PC-3 (cell line): ENCODE results near the gene SLC39A11. TPM values are rescaled to one million over a fixed set of nuclear protein-coding genes. Genes with fewer than 3 reads are reported as not detected.

Experiments
- ATAC-seq: fragments of 200-7000 bp; cut with Tn5 transposase; 2 replicates; pipeline ENCODE4 v1.9.1; 2020; ENCODE audit warnings: mild to moderate bottlenecking, moderate library complexity
- BruUV-seq: library from RNA; stranded (reverse); fragments of 400-500 nt; replicated peaks from 2 replicates; lab custom pipeline; 2021; lab: Mats Ljungman, UMichigan
- CTCF ChIA-PET: fragments of 300-600 bp; sonication (Branson Sonifier 250); formaldehyde crosslinking; loops from one replicate; lab custom pipeline; 2022; ENCODE audit warnings: antibody characterized with exemption; lab: Charles Lee
- POLR2A ChIA-PET: fragments of 300-600 bp; sonication (Branson Sonifier 250); formaldehyde crosslinking; loops from one replicate; lab custom pipeline; 2022; ENCODE audit warnings: antibody characterized with exemption; ENCODE audit not compliant: unreplicated experiment; lab: Charles Lee
- DNase-seq: peaks from one replicate; pipeline ENCODE4 v3.0.0-alpha.2; 2015
- H2AFZ ChIP-seq: fragments of 300-600 bp; sonication (generic); 2 replicates; pipeline ENCODE4 v1.6.0; 2016; ENCODE audit warnings: antibody characterized with exemption, low read length
- H3F3A ChIP-seq: fragments of 300-600 bp; sonication (generic); one replicate; pipeline ENCODE4 v1.6.0; 2017; ENCODE audit warnings: antibody characterized with exemption, low read length, control low read depth, mild to moderate bottlenecking; ENCODE audit not compliant: unreplicated experiment
- H3K27ac ChIP-seq: fragments of 300-600 bp; sonication (generic); 2 replicates; pipeline ENCODE4 v1.5.1; 2016; ENCODE audit warnings: mild to moderate bottlenecking, low read length
- H3K27me3 ChIP-seq: fragments of 300-600 bp; sonication (generic); 2 replicates; pipeline ENCODE4 v1.6.1; 2016; ENCODE audit warnings: low read length, mixed read lengths
- H3K36me3 ChIP-seq: fragments of 300-600 bp; sonication (generic); 2 replicates; pipeline ENCODE4 v1.6.1; 2016; ENCODE audit warnings: low read depth, mixed run types, low read length, mixed read lengths
- H3K4me1 ChIP-seq: fragments of 300-600 bp; sonication (generic); 2 replicates; pipeline ENCODE4 v1.5.1; 2016; ENCODE audit warnings: low read length; ENCODE audit not compliant: insufficient read depth
- H3K4me2 ChIP-seq: fragments of 300-600 bp; sonication (generic); 2 replicates; pipeline ENCODE4 v1.6.0; 2016; ENCODE audit warnings: low read length
- H3K4me3 ChIP-seq: fragments of 300-600 bp; sonication (generic); 2 replicates; pipeline ENCODE4 v1.5.1; 2016; ENCODE audit warnings: mild to moderate bottlenecking, low read length, mixed read lengths
- H3K79me2 ChIP-seq: fragments of 300-600 bp; sonication (generic); 2 replicates; pipeline ENCODE4 v1.6.1; 2017; ENCODE audit warnings: low read length, mixed read lengths
- H3K9ac ChIP-seq: fragments of 300-600 bp; sonication (generic); 2 replicates; pipeline ENCODE4 v1.6.0; 2016; ENCODE audit warnings: mild to moderate bottlenecking, low read length
- H3K9me2 ChIP-seq: fragments of 300-600 bp; sonication (generic); replicated peaks from 2 replicates; pipeline ENCODE4 v1.6.1; 2016; ENCODE audit warnings: mixed run types, low read length, mixed read lengths
- H3K9me3 ChIP-seq: fragments of 300-600 bp; sonication (generic); 2 replicates; pipeline ENCODE4 v1.6.1; 2016; ENCODE audit warnings: low read length, mixed read lengths
- H4K20me1 ChIP-seq: fragments of 300-600 bp; sonication (generic); 2 replicates; pipeline ENCODE4 v1.6.1; 2016; ENCODE audit warnings: low read length, mixed read lengths
- EZH2 ChIP-seq: fragments of 300-600 bp; sonication (generic); IDR thresholded peaks from one replicate; pipeline ENCODE4 v1.6.1; 2017; ENCODE audit warnings: antibody characterized with exemption, mild to moderate bottlenecking, low read length; ENCODE audit not compliant: unreplicated experiment
- EZH2phosphoT487 ChIP-seq: fragments of 300-600 bp; sonication (generic); IDR thresholded peaks from 2 replicates; pipeline ENCODE4 v1.6.1; 2018; ENCODE audit warnings: mild to moderate bottlenecking, antibody characterized with exemption, low read length, borderline replicate concordance
- intact Hi-C: fragments of 100-400 bp; cut with micrococcal nuclease; formaldehyde crosslinking; loops from 2 replicates; pipeline ENCODE4 v1.9.0; 2023
- total RNA-seq: library from RNA; depleted of rRNA; stranded (reverse); fragments of >200 nt; gene quantifications from 2 replicates; pipeline ENCODE4 v1.2.3, GENCODE V29; 2014
- TF ChIP-seq, protein P1 (sequence below): fragments of 300-600 bp; sonication (generic); conservative IDR thresholded peaks from 2 replicates; pipeline ENCODE4 v1.5.1; 2017; ENCODE audit warnings: antibody characterized with exemption, low read depth, mild to moderate bottlenecking, low read length

Gene SLC39A11
- total RNA-seq, 1 experiment from 2014 or later = 37.7 TPM

DNA sequence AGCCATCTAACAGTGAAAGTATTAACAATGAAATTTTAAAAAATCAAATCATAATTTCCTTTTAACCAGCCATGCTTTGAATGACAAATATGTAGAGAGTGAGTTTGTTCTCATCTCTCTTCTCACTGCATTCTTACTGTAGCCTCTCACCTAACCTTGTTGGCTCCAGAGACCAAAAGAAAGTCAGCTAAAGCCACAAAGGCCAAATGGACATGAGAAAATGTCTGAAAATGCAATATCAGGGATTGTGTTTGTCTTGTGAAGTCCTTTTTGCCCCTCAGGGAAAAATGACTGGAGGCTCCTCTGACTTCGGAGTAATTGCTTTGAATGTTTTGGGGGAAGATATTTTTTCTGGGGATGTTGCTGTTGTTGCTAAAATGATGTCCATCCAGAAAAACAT is 166.3 kb downstream of the SLC39A11 start:
- H3K36me3 ChIP-seq = no peaks in the 10 kb centered on the region
- ATAC-seq = no peak
- H3F3A ChIP-seq = no peaks in the 10 kb centered on the region
- H3K9me2 ChIP-seq = no peaks in the 10 kb centered on the region
- H2AFZ ChIP-seq = no peak overlapping the region
- ChIA-PET CTCF (no interaction called here), POLR2A (no interaction called here)
- no peaks in the 10 kb centered on the region for H3K9me3 ChIP-seq
- H3K4me3 ChIP-seq = no peak overlapping the region
- no peaks in the 10 kb centered on the region for H4K20me1 ChIP-seq
- TF ChIP-seq, protein P1, sequence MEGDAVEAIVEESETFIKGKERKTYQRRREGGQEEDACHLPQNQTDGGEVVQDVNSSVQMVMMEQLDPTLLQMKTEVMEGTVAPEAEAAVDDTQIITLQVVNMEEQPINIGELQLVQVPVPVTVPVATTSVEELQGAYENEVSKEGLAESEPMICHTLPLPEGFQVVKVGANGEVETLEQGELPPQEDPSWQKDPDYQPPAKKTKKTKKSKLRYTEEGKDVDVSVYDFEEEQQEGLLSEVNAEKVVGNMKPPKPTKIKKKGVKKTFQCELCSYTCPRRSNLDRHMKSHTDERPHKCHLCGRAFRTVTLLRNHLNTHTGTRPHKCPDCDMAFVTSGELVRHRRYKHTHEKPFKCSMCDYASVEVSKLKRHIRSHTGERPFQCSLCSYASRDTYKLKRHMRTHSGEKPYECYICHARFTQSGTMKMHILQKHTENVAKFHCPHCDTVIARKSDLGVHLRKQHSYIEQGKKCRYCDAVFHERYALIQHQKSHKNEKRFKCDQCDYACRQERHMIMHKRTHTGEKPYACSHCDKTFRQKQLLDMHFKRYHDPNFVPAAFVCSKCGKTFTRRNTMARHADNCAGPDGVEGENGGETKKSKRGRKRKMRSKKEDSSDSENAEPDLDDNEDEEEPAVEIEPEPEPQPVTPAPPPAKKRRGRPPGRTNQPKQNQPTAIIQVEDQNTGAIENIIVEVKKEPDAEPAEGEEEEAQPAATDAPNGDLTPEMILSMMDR = no peak
- no peak for TF ChIP-seq EZH2
- no peak for TF ChIP-seq EZH2phosphoT487
- no peaks in the 10 kb centered on the region for H3K79me2 ChIP-seq
- intact Hi-C loops = no loop called here
- no TSS peak for BruUV-seq
- H3K9ac ChIP-seq = no peak overlapping the region
- DNase-seq = no peak
- H3K4me1 ChIP-seq = no peaks in the 10 kb centered on the region
- no peak overlapping the region for H3K27ac ChIP-seq
- H3K4me2 ChIP-seq = no peak overlapping the region
- H3K27me3 ChIP-seq = no peaks in the 10 kb centered on the region

- Histone ChIP-seq H3K9ac (no peak overlapping the region), H3K9me2 (no peaks in the 10 kb centered on the region), H3K4me3 (no peak overlapping the region), H4K20me1 (no peaks in the 10 kb centered on the region), H3K4me2 (no peak overlapping the region), H3K27me3 (no peaks in the 10 kb centered on the region), H3K9me3 (no peaks in the 10 kb centered on the region), H3F3A (no peaks in the 10 kb centered on the region), H3K4me1 (no peaks in the 10 kb centered on the region), H3K27ac (no peak overlapping the region), H2AFZ (no peak overlapping the region), H3K79me2 (no peaks in the 10 kb centered on the region), H3K36me3 (no peaks in the 10 kb centered on the region)
- DNase-seq (no peak), ATAC-seq (no peak)
- POLR2A ChIA-PET = no interaction called here
- CTCF ChIA-PET = no interaction called here
- TF ChIP-seq EZH2phosphoT487 (no peak), EZH2 (no peak)
- TF ChIP-seq, protein P1 = no peak
- no TSS peak for BruUV-seq
- intact Hi-C loops = no loop called here
Measured at GRCh38 chr17:72924196-72924595, 168.3 kb downstream of the SLC39A11 start.

GRCh38 chr17:72922219-72922618 is 170.3 kb downstream of the SLC39A11 start:
- DNase-seq (no peak), ATAC-seq (no peak)
- CTCF ChIA-PET = no interaction called here
- POLR2A ChIA-PET = no interaction called here
- Histone ChIP-seq H3K79me2 (no peaks in the 10 kb centered on the region), H3K36me3 (0 out of 2 replicates have a peak, but pooled peaks cover 1% of the 10 kb centered on the region), H3K9me3 (no peaks in the 10 kb centered on the region), H3K4me2 (no peak overlapping the region), H3K4me3 (no peak overlapping the region), H3K4me1 (no peaks in the 10 kb centered on the region), H4K20me1 (no peaks in the 10 kb centered on the region), H3K27ac (no peak overlapping the region), H3K9me2 (no peaks in the 10 kb centered on the region), H3K9ac (no peak overlapping the region), H2AFZ (no peak overlapping the region), H3F3A (no peaks in the 10 kb centered on the region), H3K27me3 (no peaks in the 10 kb centered on the region)
- intact Hi-C loops = no loop called here
- BruUV-seq = no TSS peak
- TF ChIP-seq EZH2 (no peak), EZH2phosphoT487 (no peak)
- TF ChIP-seq, protein P1 = no peak
